ENCODE results near the gene SMIM24.
"Not testable (repeated sequence)": the region's sequence is repeated elsewhere in the genome, so short reads cannot be mapped to it uniquely, and the experiment has no call there.

The SMIM24 gene

DNA sequence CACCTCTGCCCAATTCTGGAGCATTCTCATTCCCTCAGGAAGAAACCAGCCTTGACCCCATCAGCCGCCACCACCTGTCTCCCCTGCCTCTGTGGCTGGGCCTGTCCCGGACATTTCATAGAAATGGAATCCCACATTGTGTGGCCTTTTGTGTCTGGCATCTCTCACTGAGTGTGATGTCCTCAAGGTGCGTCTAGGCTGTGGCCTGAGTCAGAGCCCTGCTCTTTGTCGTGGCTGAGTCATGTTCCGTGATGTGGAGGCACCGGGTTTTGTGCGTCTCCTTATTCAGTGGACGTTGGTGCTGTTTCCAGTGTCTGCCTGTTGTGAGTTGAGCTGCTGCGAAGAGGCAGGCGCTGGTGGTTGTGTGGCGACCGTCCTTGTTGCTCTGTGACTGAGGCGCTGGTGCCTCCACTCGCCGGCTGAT is 29.3 kb upstream of the SMIM24 start:
- no peak overlapping the region for H3K23ac ChIP-seq (ENCODE audit: low read length in 2 of 2)
- H3K4me3 ChIP-seq (ENCODE audit: insufficient read depth in 1 of 2, low read depth in 1 of 2, low read length in 2 of 2) = no peak overlapping the region
- H3K36me3 ChIP-seq (ENCODE audit: control insufficient read depth in 1 of 2, insufficient read depth in 2 of 2, low read depth in 1 of 2, low read length in 2 of 2) = peaks cover 19 to 57% of the 10 kb centered on the region in 2 experiments
- H2AK5ac ChIP-seq (ENCODE audit: low read length, severe bottlenecking) = no peak overlapping the region
- H3K27ac ChIP-seq (ENCODE audit: low read length, poor library complexity, severe bottlenecking) = no peak overlapping the region
- H3K4ac ChIP-seq (ENCODE audit: low read depth in 1 of 2, low read length in 2 of 2) = no peak overlapping the region
- no peaks in the 10 kb centered on the region for H3K9me3 ChIP-seq (ENCODE audit: control insufficient read depth, low read length)
- no peak overlapping the region for H4K8ac ChIP-seq (ENCODE audit: low read length)
- peak; percentile 80 for DNase-seq
- H2BK5ac ChIP-seq (ENCODE audit: low read depth, low read length, poor library complexity, severe bottlenecking) = no peak overlapping the region
- H3K4me2 ChIP-seq (ENCODE audit: low read length, poor library complexity, severe bottlenecking) = no peak overlapping the region
- no peak overlapping the region for H2AFZ ChIP-seq (ENCODE audit: low read depth, low read length)
- no peak overlapping the region for H2BK12ac ChIP-seq (ENCODE audit: low read length in 2 of 2)
- H3K27me3 ChIP-seq (ENCODE audit: control insufficient read depth in 1 of 2, insufficient read depth in 1 of 2, low read length in 2 of 2) = no peaks in the 10 kb centered on the region
- peaks cover 58% of the 10 kb centered on the region for H3K4me1 ChIP-seq (ENCODE audit: control insufficient read depth, insufficient read depth, low read depth, low read length)
- no peak overlapping the region for H3K18ac ChIP-seq (ENCODE audit: low read depth in 1 of 2, low read length in 2 of 2)
- peaks cover 5% of the 10 kb centered on the region for H3K79me1 ChIP-seq (replicated peaks; ENCODE audit: low read length, poor library complexity, severe bottlenecking)
- H3K14ac ChIP-seq (ENCODE audit: low read length in 2 of 2) = no peak overlapping the region
- no peak overlapping the region for H2BK120ac ChIP-seq (ENCODE audit: low read depth, low read length)
- WGBS = 63% methylated on average over 15 of the region's 15 CpGs
- H3K9ac ChIP-seq (ENCODE audit: low read length) = no peak overlapping the region
- H2BK15ac ChIP-seq (ENCODE audit: low read depth, poor library complexity, severe bottlenecking) = no peak overlapping the region
- no peak overlapping the region for H4K91ac ChIP-seq (ENCODE audit: low read length)

DNA sequence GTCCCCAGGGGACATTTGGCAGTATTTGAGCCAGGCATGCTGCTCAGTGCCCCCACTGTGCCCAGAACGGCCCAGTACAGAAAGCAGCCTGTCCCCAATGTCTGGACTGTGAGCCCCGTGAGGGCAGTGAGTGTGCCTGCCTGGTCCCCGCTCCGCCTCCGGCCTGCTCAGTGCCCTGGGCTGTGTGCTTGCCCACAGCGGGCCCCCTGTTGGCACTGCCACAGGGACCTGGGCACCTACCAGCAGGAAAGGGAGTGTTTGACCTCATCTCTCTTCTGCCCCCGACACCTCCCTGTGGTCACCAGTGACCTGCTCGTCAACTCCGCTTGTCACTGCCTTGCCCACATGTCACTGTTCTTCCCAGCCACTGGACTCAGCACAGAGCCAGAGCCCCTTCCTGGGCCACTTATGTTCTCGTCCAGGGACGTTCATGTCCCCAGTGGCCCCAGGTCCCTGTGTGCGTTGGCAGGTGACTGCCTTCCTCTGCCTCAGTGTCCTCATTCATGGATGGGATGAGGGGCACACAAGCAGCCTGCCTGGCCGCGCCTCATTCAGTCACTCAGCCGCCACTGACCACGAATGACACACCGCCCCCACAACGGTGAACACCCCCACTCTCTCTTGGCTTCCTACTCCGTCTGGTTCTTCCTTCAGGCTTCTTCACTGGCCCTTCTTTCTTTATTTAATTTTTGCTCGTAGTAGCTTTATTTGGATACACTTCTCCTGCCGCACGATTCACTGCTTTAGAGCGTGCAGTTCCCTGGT is 28.6 kb upstream of the SMIM24 start:
- Histone ChIP-seq H3K9ac (ENCODE audit: low read length) (no peak overlapping the region), H3K14ac (ENCODE audit: low read length in 2 of 2) (no peak overlapping the region), H3K4me2 (ENCODE audit: low read length, poor library complexity, severe bottlenecking) (no peak overlapping the region), H2BK12ac (ENCODE audit: low read length in 2 of 2) (no peak overlapping the region), H2AFZ (ENCODE audit: low read depth, low read length) (no peak overlapping the region), H3K18ac (ENCODE audit: low read depth in 1 of 2, low read length in 2 of 2) (no peak overlapping the region), H3K4me3 (ENCODE audit: insufficient read depth in 1 of 2, low read depth in 1 of 2, low read length in 2 of 2) (no peak overlapping the region), H2BK15ac (ENCODE audit: low read depth, poor library complexity, severe bottlenecking) (no peak overlapping the region), H3K23ac (ENCODE audit: low read length in 2 of 2) (no peak overlapping the region), H3K36me3 (ENCODE audit: control insufficient read depth in 1 of 2, insufficient read depth in 2 of 2, low read depth in 1 of 2, low read length in 2 of 2) (peaks cover 19 to 50% of the 10 kb centered on the region in 2 experiments), H3K9me3 (ENCODE audit: control insufficient read depth, low read length) (no peaks in the 10 kb centered on the region), H4K91ac (ENCODE audit: low read length) (peak overlapping the region; percentile 65), H3K4ac (ENCODE audit: low read depth in 1 of 2, low read length in 2 of 2) (no peak overlapping the region), H3K79me1 (replicated peaks; ENCODE audit: low read length, poor library complexity, severe bottlenecking) (peaks cover 3% of the 10 kb centered on the region), H3K27me3 (ENCODE audit: control insufficient read depth in 1 of 2, insufficient read depth in 1 of 2, low read length in 2 of 2) (no peaks in the 10 kb centered on the region), H4K8ac (ENCODE audit: low read length) (no peak overlapping the region), H2BK120ac (ENCODE audit: low read depth, low read length) (no peak overlapping the region), H2AK5ac (ENCODE audit: low read length, severe bottlenecking) (no peak overlapping the region), H2BK5ac (ENCODE audit: low read depth, low read length, poor library complexity, severe bottlenecking) (no peak overlapping the region), H3K4me1 (ENCODE audit: control insufficient read depth, insufficient read depth, low read depth, low read length) (peaks cover 52% of the 10 kb centered on the region), H3K27ac (ENCODE audit: low read length, poor library complexity, severe bottlenecking) (no peak overlapping the region)
- DNase-seq = no peak
- 92% methylated on average over 23 of the region's 23 CpGs for WGBS

DNA sequence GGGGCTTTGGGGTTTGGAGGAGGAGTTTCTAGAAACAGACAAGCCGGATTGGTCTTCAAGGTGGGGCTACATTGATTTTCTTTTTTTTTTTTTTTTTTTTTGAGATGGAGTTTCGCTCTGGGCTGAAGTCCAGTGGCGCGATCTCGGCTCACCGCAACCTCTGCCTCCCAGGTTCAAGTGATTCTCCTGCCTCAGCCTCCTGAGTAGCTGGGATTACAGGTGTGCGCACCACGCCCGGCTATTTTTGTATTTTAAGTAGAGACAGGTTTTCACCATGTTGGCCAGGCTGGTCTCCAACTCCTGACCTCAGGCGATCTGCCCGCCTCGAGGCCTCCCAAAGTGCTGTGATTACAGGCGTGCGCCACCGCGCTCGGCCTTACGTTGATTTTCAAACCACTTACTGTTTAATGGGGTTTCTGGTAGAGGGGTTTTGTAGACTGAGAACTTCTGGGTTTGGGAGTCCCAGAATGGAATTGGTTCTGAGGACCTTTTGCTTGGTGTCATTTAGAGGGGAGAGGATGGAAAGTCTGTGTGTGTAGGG is 27.9 kb upstream of the SMIM24 start:
- not testable (repeated sequence) for H3K14ac ChIP-seq (ENCODE audit: low read length in 2 of 2); H2AFZ ChIP-seq (ENCODE audit: low read depth, low read length); H2BK12ac ChIP-seq (ENCODE audit: low read length in 2 of 2); H2BK120ac ChIP-seq (ENCODE audit: low read depth, low read length); DNase-seq; H3K27ac ChIP-seq (ENCODE audit: low read length, poor library complexity, severe bottlenecking); H4K91ac ChIP-seq (ENCODE audit: low read length); H3K9me3 ChIP-seq (ENCODE audit: control insufficient read depth, low read length); H2BK5ac ChIP-seq (ENCODE audit: low read depth, low read length, poor library complexity, severe bottlenecking); H4K8ac ChIP-seq (ENCODE audit: low read length); H3K23ac ChIP-seq (ENCODE audit: low read length in 2 of 2); H3K4ac ChIP-seq (ENCODE audit: low read depth in 1 of 2, low read length in 2 of 2); H2AK5ac ChIP-seq (ENCODE audit: low read length, severe bottlenecking); H3K4me2 ChIP-seq (ENCODE audit: low read length, poor library complexity, severe bottlenecking); H3K27me3 ChIP-seq (ENCODE audit: control insufficient read depth in 1 of 2, insufficient read depth in 1 of 2, low read length in 2 of 2); H3K4me3 ChIP-seq (ENCODE audit: insufficient read depth in 1 of 2, low read depth in 1 of 2, low read length in 2 of 2); H2BK15ac ChIP-seq (ENCODE audit: low read depth, poor library complexity, severe bottlenecking); H3K79me1 ChIP-seq (replicated peaks; ENCODE audit: low read length, poor library complexity, severe bottlenecking); H3K9ac ChIP-seq (ENCODE audit: low read length); H3K18ac ChIP-seq (ENCODE audit: low read depth in 1 of 2, low read length in 2 of 2)
- 92% methylated on average over 18 of the region's 18 CpGs for WGBS
- Histone ChIP-seq H3K36me3 (ENCODE audit: control insufficient read depth in 1 of 2, insufficient read depth in 2 of 2, low read depth in 1 of 2, low read length in 2 of 2) (peaks cover 19 to 45% of the 10 kb centered on the region in 2 experiments), H3K4me1 (ENCODE audit: control insufficient read depth, insufficient read depth, low read depth, low read length) (peaks cover 46% of the 10 kb centered on the region)

DNA sequence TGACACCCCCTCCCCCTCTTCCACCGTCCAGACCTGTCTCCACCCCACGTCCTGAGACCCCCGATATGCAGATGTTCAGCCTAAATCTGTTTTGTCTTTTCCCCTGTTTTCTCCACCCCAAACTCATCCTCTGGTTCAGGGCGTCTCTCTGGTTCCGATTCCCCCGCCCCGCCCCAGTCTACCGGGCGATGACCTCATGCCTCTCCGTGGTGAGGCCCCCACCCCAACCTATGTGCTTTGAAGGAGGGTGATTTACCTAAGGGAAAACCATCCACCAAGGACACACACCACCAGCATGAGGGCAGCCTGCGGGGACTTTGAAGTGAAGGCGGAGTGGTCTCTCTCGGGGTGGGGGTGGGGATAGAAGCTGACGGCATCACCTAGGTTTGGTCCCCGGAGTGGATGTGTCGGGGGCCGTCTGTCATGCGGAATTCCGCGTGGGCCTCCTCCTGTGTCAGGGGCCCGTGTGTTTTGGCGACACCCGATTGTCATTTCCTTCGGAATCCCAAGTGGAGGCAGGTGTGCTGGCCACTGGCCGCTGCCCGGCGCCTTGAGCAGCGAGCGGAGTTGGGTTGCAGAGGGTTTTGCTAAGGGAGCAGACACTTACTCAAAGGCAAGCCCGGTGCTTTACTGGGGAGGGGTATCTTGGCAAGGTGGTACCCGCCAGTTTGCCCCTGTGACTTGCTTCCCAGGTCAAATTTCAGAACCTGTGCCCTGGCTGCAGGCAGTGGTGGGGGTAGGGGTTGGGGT is 27.2 kb upstream of the SMIM24 start:
- 26% methylated on average over 22 of the region's 31 CpGs for WGBS
- Histone ChIP-seq H2BK5ac (ENCODE audit: low read depth, low read length, poor library complexity, severe bottlenecking) (no peak overlapping the region), H3K9me3 (ENCODE audit: control insufficient read depth, low read length) (no peaks in the 10 kb centered on the region), H3K27me3 (ENCODE audit: control insufficient read depth in 1 of 2, insufficient read depth in 1 of 2, low read length in 2 of 2) (no peaks in the 10 kb centered on the region), H3K23ac (ENCODE audit: low read length in 2 of 2) (peak overlapping the region; percentile 37 to 61), H4K91ac (ENCODE audit: low read length) (no peak overlapping the region), H3K14ac (ENCODE audit: low read length in 2 of 2) (peak overlapping the region in 1 of 2 experiments; percentile 90), H3K4me3 (ENCODE audit: insufficient read depth in 1 of 2, low read depth in 1 of 2, low read length in 2 of 2) (peak overlapping the region; percentile 92 to 96), H3K4me1 (ENCODE audit: control insufficient read depth, insufficient read depth, low read depth, low read length) (peaks cover 44% of the 10 kb centered on the region), H3K4me2 (ENCODE audit: low read length, poor library complexity, severe bottlenecking) (peak overlapping the region; percentile 87), H2AK5ac (ENCODE audit: low read length, severe bottlenecking) (peak overlapping the region; percentile 29), H3K79me1 (replicated peaks; ENCODE audit: low read length, poor library complexity, severe bottlenecking) (peaks cover 3% of the 10 kb centered on the region), H2AFZ (ENCODE audit: low read depth, low read length) (no peak overlapping the region), H3K9ac (ENCODE audit: low read length) (peak overlapping the region; percentile 91), H2BK120ac (ENCODE audit: low read depth, low read length) (no peak overlapping the region), H3K27ac (ENCODE audit: low read length, poor library complexity, severe bottlenecking) (peak overlapping the region; percentile 24), H3K18ac (ENCODE audit: low read depth in 1 of 2, low read length in 2 of 2) (no peak overlapping the region), H2BK12ac (ENCODE audit: low read length in 2 of 2) (no peak overlapping the region), H2BK15ac (ENCODE audit: low read depth, poor library complexity, severe bottlenecking) (no peak overlapping the region), H3K36me3 (ENCODE audit: control insufficient read depth in 1 of 2, insufficient read depth in 2 of 2, low read depth in 1 of 2, low read length in 2 of 2) (peaks cover 19 to 38% of the 10 kb centered on the region in 2 experiments), H4K8ac (ENCODE audit: low read length) (peak overlapping the region; percentile 48), H3K4ac (ENCODE audit: low read depth in 1 of 2, low read length in 2 of 2) (peak overlapping the region in 1 of 2 experiments; percentile 79)
- peak; percentile 40 for DNase-seq
